ENCODE measurements around the gene ZDHHC9. TPM values are rescaled to one million over a fixed set of nuclear protein-coding genes. Genes with fewer than 3 reads are reported as not detected.

ZDHHC9 gene
- total RNA-seq, 1 donor from 2014 or later = 19.2 TPM

DNA sequence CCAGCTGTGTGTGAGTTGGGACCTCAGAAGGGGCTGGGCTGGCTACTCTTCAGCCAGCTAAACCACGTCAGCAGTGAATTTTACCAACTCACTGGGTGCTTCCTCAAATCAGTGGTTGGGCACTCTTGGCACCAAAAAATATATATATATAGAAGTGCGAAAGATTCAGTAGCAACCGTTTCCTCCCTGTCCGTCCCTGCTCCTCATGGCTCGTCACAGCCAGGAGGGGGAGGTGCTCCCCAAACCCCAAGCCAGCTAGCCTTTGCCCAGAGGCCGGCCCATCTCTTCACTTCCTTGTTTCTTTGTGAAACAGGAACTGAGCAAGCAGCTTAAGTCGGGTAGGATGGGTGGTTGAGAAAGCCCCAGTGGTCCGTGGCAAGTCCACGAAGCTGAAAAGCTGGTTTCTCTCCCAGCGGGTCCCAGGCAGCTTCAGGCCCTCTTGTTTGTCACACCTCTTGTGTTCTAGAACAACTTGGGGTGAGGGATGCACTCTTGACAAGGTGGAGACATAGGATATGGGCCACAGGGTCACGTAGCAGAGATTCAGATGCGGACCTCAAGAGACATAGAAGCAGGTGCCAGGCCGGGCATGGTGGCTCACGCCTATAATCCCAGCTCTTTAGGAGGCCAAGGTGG lies 70.8 kb downstream of the ZDHHC9 start:
- TF ChIP-seq POLR2AphosphoS5 (IDR thresholded peaks at IDR 0.05; ENCODE audit: insufficient read depth in 1 of 2, low read depth in 1 of 2) = no peak
- TF ChIP-seq CTCF (IDR thresholded peaks at IDR 0.05) = no peak
- no peak for TF ChIP-seq POLR2A (IDR thresholded peaks at IDR 0.05)
- Histone ChIP-seq H3K9me3 (no peaks in the 10 kb centered on the region), H3K27ac (no peak overlapping the region), H3K36me3 (no peaks in the 10 kb centered on the region), H3K4me1 (no peaks in the 10 kb centered on the region), H3K27me3 (no peaks in the 10 kb centered on the region), H3K4me3 (no peak overlapping the region)
- DNase-seq (ENCODE audit: extremely low spot score in 2 of 2) = no peak
- intact Hi-C loops (cut with DNase I) = no loop called here

- TF ChIP-seq CTCF (IDR thresholded peaks at IDR 0.05) (no peak), POLR2A (IDR thresholded peaks at IDR 0.05) (no peak), POLR2AphosphoS5 (IDR thresholded peaks at IDR 0.05; ENCODE audit: insufficient read depth in 1 of 2, low read depth in 1 of 2) (no peak)
These were observed 72.3 kb downstream of the ZDHHC9 start for GRCh38 chrX:129771266-129771995.

GRCh38 chrX:129769467-129770154 lies 74.1 kb downstream of the ZDHHC9 start:
- no peak overlapping the region for H3K4me3 ChIP-seq
- intact Hi-C loops (cut with DNase I) = no loop called here
- H3K9me3 ChIP-seq = no peaks in the 10 kb centered on the region
- H3K36me3 ChIP-seq = no peaks in the 10 kb centered on the region
- no peak for DNase-seq (ENCODE audit: extremely low spot score in 2 of 2)
- H3K4me1 ChIP-seq = no peaks in the 10 kb centered on the region
- H3K27ac ChIP-seq = no peak overlapping the region
- TF ChIP-seq POLR2AphosphoS5 (IDR thresholded peaks at IDR 0.05; ENCODE audit: insufficient read depth in 1 of 2, low read depth in 1 of 2) = no peak
- no peak for TF ChIP-seq CTCF (IDR thresholded peaks at IDR 0.05)
- TF ChIP-seq POLR2A (IDR thresholded peaks at IDR 0.05) = no peak
- H3K27me3 ChIP-seq = no peaks in the 10 kb centered on the region

More at GRCh38 chrX:129771266-129771995, 72.3 kb downstream of the ZDHHC9 start:
- Histone ChIP-seq H3K36me3 (no peaks in the 10 kb centered on the region), H3K27me3 (no peaks in the 10 kb centered on the region), H3K4me3 (no peak overlapping the region), H3K9me3 (no peaks in the 10 kb centered on the region), H3K27ac (no peak overlapping the region), H3K4me1 (no peaks in the 10 kb centered on the region)
- intact Hi-C loops (cut with DNase I) = no loop called here
- DNase-seq (ENCODE audit: extremely low spot score in 2 of 2) = no peak

DNA sequence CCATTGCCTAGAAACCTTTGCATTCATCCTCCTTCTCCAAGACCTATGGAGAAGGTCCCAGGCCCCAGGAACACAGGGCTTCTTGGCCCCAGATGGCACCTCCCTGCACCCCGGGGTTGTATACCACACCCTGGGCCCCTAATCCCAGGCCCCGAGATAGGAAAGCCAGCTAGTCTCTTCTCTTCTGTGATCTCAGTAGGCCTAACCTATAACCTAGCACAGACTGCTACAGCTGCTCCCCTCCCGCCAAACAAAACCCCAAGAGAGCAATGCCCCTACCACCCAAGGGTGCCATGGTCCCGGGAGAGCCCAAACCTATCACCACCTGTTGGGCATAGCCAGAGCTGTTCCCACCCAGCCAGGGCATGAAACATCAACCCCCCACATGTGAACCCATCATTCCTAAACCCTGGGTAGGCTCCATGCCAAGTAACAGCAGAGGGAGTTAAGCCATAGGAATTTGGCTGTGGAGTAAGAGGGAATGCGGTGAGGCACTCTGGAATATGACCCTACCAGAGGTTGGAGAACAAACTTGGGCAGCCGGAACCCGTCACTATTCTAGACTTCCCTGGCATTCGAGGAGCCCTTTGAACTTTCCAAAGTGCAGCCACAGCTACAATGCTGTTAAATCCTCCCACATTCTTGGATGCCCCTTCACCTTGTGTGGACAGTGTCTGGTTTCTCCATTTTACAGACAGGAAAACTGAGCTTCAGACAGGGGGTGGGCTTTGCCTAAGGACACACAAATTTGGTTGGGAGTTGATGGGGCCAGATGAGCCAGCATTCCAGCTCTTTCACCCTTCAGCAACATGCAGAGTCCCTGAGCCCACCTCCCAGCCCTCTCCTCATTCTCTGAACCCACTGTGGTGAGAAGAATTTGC lies 74.9 kb downstream of the ZDHHC9 start:
- no peaks in the 10 kb centered on the region for H3K27me3 ChIP-seq
- no peaks in the 10 kb centered on the region for H3K4me1 ChIP-seq
- no peak for TF ChIP-seq POLR2AphosphoS5 (IDR thresholded peaks at IDR 0.05; ENCODE audit: insufficient read depth in 1 of 2, low read depth in 1 of 2)
- no peak for TF ChIP-seq POLR2A (IDR thresholded peaks at IDR 0.05)
- no peak for TF ChIP-seq CTCF (IDR thresholded peaks at IDR 0.05)
- no peaks in the 10 kb centered on the region for H3K9me3 ChIP-seq
- no peak for DNase-seq (ENCODE audit: extremely low spot score in 2 of 2)
- H3K27ac ChIP-seq = no peak overlapping the region
- no peaks in the 10 kb centered on the region for H3K36me3 ChIP-seq
- intact Hi-C loops (cut with DNase I) = no loop called here
- no peak overlapping the region for H3K4me3 ChIP-seq

Data from vagina (tissue), 2 donors.